Stimulated activated effector memory CD8-positive, alpha-beta T cell treated with anti-CD3 and anti-CD28 coated beads, Interleukin-12 subunit alpha, Interleukin-12 subunit beta, amount 100 ng/mL, for 72 hours (primary cell): ENCODE results near the gene POLD1.
A peak's percentile ranks its signal among the peaks of the same experiment; 100 is the strongest.
"Not testable (repeated sequence)": the region's sequence is repeated elsewhere in the genome, so short reads cannot be mapped to it uniquely, and the experiment has no call there.

Experiments used
- ATAC-seq: fragments of 150-1000 bp; cut with Tn5 transposase; 2 replicates; pipeline ENCODE4 v1.10.0; 2021
- DNase-seq, 2 donors: peaks; one replicate each; pipeline ENCODE4 v3.0.0; 2021 to 2022; ENCODE audit warnings: low spot score in 2 of 2
- H3K27ac Mint-ChIP-seq: one replicate; pipeline ENCODE4 v1.8.0; 2022; ENCODE audit warnings: mild to moderate bottlenecking, mixed read lengths
- H3K36me3 Mint-ChIP-seq: one replicate; pipeline ENCODE4 v1.8.0; 2022; ENCODE audit warnings: mild to moderate bottlenecking, mixed read lengths
- H3K4me1 Mint-ChIP-seq: one replicate; pipeline ENCODE4 v1.8.0; 2022; ENCODE audit warnings: mixed read lengths
- H3K4me3 Mint-ChIP-seq: one replicate; pipeline ENCODE4 v1.8.0; 2022; ENCODE audit warnings: mild to moderate bottlenecking, mixed read lengths
- H3K9me3 Mint-ChIP-seq: one replicate; pipeline ENCODE4 v1.8.0; 2022; ENCODE audit warnings: mixed read lengths

POLD1 gene

DNA sequence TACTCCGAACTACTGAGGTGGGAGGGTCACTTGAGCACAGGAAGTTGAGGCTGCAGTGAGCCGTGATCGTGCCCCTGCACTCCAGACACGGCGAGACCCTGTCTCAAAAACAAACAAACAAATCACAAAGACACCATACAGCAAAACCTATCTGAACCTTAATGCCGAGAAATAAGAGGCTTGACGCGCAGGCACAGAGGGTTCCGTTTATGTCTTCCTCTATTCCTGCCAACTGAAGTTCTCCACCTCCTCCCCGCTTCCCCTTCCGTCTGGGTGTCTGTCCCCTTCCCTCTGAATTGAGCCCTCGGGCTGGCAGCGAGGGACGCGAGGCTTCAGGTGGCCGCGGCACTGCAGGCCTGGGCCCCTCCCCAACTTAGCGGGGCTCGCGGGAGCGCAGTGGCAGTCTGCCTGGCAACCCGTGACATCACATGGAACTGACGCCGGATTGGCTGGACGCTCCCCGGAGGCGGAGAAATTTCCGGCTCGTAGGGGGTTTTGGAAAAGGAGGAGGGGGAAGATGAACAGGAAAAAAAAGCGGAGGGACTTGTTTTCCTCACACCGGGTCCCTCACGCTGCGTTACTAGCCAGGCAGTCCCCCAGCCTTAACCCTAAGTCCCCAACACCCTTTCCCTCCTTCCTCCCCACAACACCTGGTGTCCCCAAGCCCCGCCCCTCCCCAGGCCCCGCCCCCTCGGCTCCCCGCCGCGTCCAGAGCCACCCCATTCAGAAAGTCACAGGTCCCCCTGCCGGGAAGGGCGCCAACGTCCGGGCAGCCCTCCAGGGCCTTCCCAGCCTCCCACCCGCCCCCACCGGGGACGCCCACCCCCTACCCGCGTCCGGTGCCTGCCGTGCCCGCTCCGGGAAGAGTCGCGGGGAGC is 47.4 kb downstream of the POLD1 start:
- peaks cover 22% of the 10 kb centered on the region for H3K4me1 Mint-ChIP-seq
- ATAC-seq, result peak; percentile 91
- H3K27ac Mint-ChIP-seq, result peak overlapping the region; percentile 92

DNA sequence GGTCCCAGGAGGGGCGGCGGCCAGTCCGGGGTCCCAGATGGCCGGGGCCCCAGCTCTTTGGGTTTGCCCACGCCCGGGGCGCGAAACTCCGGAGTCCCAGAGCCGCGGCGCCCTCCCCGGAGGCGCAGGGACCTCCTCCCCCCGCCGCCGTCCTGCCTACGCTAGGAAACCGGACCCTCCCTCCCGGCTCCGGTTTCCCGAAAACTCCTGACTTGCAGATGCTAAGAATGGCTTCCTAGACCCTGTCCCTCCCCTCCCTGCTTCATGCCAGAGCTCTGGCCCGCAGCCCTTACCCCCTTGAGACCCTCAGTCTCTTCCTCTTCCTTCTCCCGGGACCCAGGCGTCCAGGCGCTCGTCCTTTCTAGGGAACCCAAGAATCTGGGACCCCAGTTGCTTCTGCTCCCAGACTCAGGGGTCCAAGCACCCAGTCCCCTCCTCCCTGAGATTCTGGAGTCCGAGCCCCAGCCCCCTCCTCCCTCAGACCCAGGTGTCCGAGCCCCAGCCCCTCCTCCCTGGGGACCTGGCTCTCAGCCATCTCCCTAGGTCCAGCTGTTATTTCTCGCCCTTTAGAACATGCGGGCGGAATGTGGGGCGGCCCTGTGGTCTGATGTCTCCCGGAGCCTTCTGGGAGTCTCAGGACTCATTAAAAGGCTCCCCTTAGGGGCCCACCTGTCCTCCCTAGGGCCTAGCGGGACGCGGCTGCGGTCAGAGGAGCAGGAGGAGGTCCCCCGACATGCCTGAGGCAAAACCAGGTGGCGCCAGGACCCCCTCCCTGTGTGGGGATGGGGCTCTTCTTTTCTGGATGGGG is 48.3 kb downstream of the POLD1 start, which contains the start of gene MYBPC2:
MYBPC2 (plus strand) TSS at position 672 of the 808 bp plus-strand sequence; CDS start at position 734, 62 bp downstream.
- peak within 1 kb of the TSS; percentile 92 for H3K27ac Mint-ChIP-seq
- H3K4me1 Mint-ChIP-seq, result peaks cover 22% of the 10 kb centered on the region
- DNase-seq, result no peak
- H3K36me3 Mint-ChIP-seq, result peaks cover 4% of the 10 kb centered on the region
- H3K9me3 Mint-ChIP-seq, result no peaks in the 10 kb centered on the region
- H3K4me3 Mint-ChIP-seq, result peak within 1 kb of the TSS; percentile 90
- no peak for ATAC-seq

More for the DNA sequence above, 47.4 kb downstream of the POLD1 start:
- H3K4me3 Mint-ChIP-seq, result peak overlapping the region; percentile 90
- peak; percentile 95 to 98 for DNase-seq
- no peaks in the 10 kb centered on the region for H3K9me3 Mint-ChIP-seq
- H3K36me3 Mint-ChIP-seq, result peaks cover 4% of the 10 kb centered on the region

DNA sequence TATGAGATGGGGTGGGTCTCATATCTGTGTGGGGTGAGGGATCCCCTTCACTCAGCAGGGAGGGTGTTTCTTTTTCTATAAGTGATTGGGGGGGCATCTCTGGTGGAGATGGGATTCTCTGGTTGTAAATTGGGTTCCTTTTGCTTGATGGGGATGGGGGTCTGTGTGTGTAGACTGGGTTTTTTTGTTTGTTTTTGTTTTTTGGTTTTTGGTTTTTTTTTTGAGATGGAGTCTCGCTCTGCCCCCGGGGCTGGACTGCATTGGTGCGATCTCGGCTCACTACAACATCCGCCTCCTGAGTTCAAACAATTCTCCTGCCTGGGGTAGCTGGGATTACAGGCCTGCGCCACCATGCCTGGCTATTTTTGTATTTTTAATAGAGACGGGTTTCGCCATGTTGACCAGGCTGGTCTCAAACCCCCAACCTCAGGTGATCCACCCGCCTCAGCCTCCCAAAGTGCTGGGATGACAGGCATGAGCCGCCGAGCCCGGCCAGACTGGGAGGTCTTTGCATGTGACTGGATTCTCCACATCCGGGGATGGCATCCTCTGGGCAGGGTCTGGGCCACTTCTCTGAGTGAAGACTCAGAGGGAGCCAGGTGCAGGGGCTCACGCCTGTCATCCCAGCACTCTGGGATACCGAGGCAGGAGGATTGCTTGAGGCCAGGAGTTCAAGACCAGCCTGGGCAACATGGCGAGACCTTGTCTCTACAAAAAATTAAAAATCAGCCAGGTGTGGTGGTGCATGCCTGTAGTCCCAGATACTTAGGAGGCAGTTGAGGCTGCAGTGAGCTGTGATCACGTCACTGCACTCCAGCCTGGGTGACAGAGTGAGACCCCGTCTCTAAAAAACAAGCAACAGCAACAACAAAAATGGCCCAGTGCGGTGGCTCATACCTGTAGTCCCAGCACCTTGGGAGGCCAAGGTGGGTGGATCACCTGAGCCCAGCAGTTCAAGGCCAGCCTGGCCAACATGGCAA is 49.3 kb downstream of the POLD1 start:
- H3K27ac Mint-ChIP-seq, result peak overlapping the region; percentile 92
- peaks cover 22% of the 10 kb centered on the region for H3K4me1 Mint-ChIP-seq
- H3K36me3 Mint-ChIP-seq, result peaks cover 4% of the 10 kb centered on the region
- no peak for DNase-seq
- no peaks in the 10 kb centered on the region for H3K9me3 Mint-ChIP-seq
- ATAC-seq, result no peak
- peak overlapping the region; percentile 90 for H3K4me3 Mint-ChIP-seq

DNA sequence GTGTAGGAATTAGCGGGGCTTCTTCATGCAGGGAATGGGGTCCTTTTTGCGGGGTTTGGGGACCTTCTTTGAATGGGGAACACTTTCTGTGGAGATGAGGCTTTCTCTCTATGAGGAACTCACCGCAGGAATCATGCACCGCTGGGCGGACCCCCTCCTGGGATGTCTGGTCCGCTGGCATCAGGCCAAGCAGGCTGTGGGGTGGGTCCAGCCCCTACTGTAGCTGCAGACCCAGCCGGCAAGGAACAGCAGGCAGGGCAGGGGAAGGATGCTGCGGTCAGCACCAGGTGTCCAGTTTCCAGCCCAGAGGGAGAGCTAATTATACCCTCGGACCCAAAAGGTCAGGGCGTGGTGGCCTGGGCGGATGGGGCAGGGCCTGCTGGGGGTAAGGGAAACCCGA is 50.4 kb downstream of the POLD1 start:
- ATAC-seq, result no peak
- no peak overlapping the region for H3K27ac Mint-ChIP-seq

DNA sequence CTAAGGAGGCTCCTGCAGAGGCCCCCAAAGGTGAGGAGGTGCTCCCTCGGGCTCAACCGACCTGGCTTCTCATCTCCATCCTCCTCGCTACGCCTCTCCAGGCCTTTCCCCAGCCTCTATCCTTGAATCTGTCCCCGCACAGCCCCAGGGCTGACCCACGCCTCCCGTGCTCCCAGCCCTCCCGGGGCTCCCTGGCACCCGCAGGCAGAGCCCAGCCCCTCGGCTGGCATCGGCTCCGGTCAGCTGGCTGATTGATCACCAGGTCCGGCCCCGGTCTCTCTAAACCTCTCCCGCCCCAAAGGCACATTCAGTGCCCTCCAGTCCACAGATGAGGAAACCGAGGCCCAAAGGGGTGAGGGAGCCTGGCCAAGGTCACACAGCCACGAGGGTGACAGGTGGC is 51.1 kb downstream of the POLD1 start:
- DNase-seq, result no peak
- H3K27ac Mint-ChIP-seq, result no peak overlapping the region
- H3K9me3 Mint-ChIP-seq, result no peaks in the 10 kb centered on the region
- ATAC-seq, result no peak
- no peak overlapping the region for H3K4me3 Mint-ChIP-seq
- H3K36me3 Mint-ChIP-seq, result peaks cover 4% of the 10 kb centered on the region
- peaks cover 28% of the 10 kb centered on the region for H3K4me1 Mint-ChIP-seq

More for the DNA sequence above, 50.4 kb downstream of the POLD1 start:
- Mint-ChIP-seq H3K9me3 (no peaks in the 10 kb centered on the region), H3K4me1 (peaks cover 23% of the 10 kb centered on the region), H3K36me3 (peaks cover 4% of the 10 kb centered on the region), H3K4me3 (no peak overlapping the region)
- DNase-seq, result no peak

DNA sequence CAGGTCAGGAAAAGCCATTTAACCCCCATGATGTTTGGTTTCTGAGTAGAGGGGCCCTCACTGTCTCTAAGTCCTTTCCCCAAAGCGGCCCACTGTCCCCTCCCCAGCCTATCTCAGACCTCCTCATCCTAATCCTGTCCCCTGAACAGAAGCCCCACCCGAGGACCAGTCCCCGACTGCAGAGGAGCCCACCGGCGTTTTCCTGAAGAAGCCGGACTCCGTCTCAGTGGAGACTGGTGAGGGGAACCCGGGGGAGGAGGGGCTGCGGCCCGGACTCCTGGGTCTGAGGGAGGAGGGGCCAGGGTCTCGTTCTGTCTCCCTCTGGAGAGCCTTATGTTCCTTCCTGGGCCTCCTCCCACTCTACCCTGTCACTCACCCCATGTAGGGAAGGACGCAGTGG is 51.5 kb downstream of the POLD1 start:
- Mint-ChIP-seq H3K9me3 (no peaks in the 10 kb centered on the region), H3K4me3 (no peak overlapping the region), H3K36me3 (peaks cover 4% of the 10 kb centered on the region), H3K27ac (peak overlapping the region; percentile 42), H3K4me1 (peaks cover 26% of the 10 kb centered on the region)
- DNase-seq (no peak), ATAC-seq (no peak)

DNA sequence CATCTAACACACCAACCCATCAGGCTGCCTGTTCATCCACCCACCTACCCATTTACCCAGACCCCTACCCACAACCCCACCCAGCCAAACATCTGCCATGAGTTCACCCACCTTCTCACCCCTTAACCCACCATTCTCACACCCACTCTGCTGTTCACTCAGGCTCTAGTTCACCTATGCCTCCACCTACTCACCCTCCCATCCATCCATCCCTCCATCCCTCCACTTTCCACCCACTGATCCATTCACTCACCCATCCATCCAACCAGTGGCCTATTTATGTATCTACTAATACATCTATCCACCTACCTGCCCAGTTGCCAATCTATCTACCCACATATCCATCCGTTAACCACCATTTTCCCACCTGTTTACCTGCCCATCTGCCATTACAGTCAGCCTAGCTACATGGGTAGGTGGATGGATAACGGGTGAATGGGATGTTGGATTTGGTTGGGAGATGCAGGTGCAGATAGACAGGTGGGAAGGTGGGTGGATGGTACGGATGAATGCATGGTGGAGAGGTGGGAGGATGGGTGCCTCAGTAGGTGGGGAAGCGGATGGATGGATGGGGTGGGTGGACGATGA is 53.8 kb downstream of the POLD1 start:
- no peaks in the 10 kb centered on the region for H3K9me3 Mint-ChIP-seq
- peaks cover 7% of the 10 kb centered on the region for H3K4me1 Mint-ChIP-seq
- H3K36me3 Mint-ChIP-seq, result peaks cover 3% of the 10 kb centered on the region
- no peak overlapping the region for H3K4me3 Mint-ChIP-seq
- no peak for DNase-seq
- ATAC-seq, result no peak
- H3K27ac Mint-ChIP-seq, result no peak overlapping the region

DNA sequence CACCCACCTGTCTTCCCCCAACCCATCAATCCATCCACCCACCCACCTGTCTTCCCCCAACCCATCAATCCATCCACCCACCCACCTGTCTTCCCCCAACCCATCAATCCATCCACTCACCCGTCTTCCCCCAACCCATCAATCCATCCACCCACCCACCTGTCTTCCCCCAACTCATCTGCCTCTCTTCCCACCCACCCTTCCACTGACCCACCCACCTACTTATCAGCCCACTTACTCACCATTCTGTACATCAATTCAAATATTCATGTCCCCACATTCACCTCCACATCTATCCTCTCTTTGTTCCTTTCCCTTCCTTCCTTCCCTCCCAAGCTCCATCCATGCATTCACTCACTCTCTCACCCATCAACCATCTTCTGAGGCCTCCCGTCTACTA is 55.0 kb downstream of the POLD1 start:
- not testable (repeated sequence) for H3K4me1 Mint-ChIP-seq, H3K27ac Mint-ChIP-seq, H3K4me3 Mint-ChIP-seq, ATAC-seq, DNase-seq, H3K9me3 Mint-ChIP-seq, H3K36me3 Mint-ChIP-seq

DNA sequence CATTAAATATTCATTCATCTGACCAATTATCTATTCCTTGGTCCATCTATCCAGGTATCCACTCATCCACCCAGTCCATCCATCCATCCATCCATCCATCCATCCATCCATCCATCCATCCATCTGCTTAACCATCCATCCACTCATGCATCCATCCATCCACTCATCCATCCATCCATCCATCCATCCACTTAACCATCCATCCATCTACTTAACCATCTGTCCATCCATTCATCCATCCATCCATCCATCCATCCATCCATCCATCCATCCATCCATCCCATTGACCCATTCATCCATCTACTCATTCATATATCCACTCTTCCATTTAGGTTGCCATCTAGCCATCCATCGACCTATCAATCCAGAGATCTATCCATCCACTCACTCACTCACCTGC is 59.9 kb downstream of the POLD1 start:
- Mint-ChIP-seq H3K4me3 (no peak overlapping the region), H3K27ac (no peak overlapping the region), H3K9me3 (no peaks in the 10 kb centered on the region), H3K36me3 (no peaks in the 10 kb centered on the region), H3K4me1 (peaks cover 5% of the 10 kb centered on the region)
- DNase-seq (no peak), ATAC-seq (no peak)

DNA sequence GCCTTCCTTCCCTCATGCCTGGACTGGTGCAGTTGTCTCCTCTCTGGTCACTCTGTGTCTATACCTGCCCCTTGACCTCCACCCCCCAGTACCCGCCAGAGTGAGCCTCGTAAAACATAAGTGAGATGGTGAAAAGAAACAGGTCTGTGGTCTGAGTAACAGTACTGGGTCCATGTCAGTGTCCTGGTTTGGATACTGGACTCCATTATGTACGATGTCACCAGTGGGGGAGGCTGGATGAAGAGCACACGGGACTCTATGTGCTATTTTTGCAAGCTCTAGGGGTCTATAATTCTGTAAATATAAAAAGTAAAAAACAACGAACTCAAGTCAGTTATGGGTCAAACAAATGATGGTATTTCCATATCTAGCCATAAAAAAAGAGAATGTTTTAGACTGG is 62.9 kb downstream of the POLD1 start:
- DNase-seq, result no peak
- no peak for ATAC-seq
- H3K27ac Mint-ChIP-seq, result no peak overlapping the region
- H3K36me3 Mint-ChIP-seq, result no peaks in the 10 kb centered on the region
- no peaks in the 10 kb centered on the region for H3K9me3 Mint-ChIP-seq
- H3K4me3 Mint-ChIP-seq, result no peak overlapping the region
- no peaks in the 10 kb centered on the region for H3K4me1 Mint-ChIP-seq

DNA sequence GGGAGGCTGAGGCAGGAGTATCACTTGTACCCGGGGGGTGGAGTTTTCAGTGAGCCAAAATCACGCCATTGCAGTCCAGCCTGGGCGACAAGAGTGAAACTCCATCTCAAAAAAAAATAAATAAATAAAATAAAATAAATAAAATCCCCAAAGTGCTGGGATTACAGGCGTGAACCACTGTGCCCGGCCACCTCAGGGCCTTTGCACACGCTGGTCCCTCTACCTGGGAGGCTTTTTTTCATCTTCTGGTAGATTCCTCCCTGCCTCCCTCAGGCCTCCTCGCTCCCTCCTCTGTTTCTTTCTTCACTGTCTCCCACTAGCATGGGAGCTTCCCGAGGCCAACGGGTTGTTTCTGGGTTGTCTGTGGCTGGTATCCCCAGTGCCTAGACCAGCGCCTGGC is 63.6 kb downstream of the POLD1 start:
- H3K4me3 Mint-ChIP-seq, result no peak overlapping the region
- no peaks in the 10 kb centered on the region for H3K9me3 Mint-ChIP-seq
- no peak overlapping the region for H3K27ac Mint-ChIP-seq
- no peaks in the 10 kb centered on the region for H3K4me1 Mint-ChIP-seq
- no peaks in the 10 kb centered on the region for H3K36me3 Mint-ChIP-seq
- DNase-seq, result no peak
- no peak for ATAC-seq

DNA sequence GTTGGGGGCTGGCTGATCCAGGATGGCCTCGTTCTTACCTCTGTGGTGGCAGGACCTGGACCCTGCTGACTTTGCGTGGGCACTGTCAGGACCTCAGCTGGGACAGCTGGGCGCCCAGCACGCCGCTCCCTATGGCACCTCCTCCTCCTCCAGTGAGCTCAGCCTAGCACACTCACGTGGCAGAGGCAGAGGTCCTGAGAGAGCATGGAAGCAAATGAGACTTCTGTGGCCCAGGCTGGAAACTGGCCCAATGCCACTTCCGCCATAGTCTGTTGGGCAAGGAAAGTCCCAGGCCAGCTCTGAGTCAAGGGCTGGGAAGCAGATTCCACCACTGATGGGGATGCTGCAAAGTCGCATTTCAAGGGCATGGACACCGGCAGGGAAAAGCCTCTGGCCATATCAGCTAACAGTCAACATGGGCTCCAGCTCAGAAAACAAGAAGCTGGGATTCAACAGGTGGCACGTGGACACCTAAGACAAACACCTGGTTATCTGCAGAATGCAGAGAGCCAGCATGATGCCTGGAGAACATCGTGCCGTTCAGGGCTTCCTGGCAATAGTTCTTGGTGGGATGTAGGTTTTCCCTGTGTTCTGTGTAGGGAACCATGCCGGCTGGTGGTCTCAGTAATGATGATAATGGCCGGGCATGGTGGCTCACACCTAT is 65.2 kb downstream of the POLD1 start:
- no peaks in the 10 kb centered on the region for H3K4me1 Mint-ChIP-seq
- no peak overlapping the region for H3K4me3 Mint-ChIP-seq
- no peak overlapping the region for H3K27ac Mint-ChIP-seq
- ATAC-seq, result no peak
- H3K9me3 Mint-ChIP-seq, result no peaks in the 10 kb centered on the region
- no peaks in the 10 kb centered on the region for H3K36me3 Mint-ChIP-seq
- no peak for DNase-seq

DNA sequence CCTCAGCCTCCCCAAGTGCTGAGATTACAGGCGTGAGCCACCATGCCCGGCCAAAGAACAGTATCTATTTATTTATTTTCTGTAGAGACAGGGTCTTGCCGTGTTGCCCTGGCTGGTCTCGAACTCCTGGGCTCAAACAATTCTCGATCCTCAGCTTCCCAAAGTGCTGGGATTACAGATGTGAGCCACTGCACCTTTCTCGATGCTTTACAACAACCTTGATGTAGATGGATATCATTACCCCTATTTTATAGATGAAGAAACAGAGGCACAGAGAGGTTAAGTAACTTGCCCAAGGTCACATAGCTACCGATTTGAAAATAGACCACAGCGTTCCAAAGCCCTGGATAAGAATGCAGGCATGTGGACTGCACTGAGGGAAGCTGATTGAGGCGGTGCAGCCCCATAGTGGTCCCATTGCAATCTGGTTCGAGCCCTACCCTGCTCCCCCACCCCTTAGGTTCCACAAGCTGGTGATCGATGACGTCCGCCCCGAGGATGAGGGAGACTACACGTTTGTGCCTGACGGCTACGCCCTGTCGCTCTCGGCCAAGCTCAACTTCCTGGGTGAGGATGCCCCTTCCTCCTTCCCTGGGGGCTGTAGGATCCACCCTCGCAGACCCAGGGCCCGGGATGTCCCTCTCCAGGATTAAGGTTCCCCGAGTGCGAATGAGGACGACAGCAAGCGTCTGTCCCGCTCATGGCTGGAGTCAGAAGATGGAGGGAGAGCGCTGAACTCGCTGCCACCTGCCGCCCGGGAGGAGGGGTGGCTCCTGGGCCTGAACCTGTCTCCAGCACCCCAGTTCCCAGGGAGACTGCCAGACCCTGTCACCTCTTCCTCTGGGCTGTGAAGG is 66.4 kb downstream of the POLD1 start:
- ATAC-seq (no peak), DNase-seq (no peak)
- H3K9me3 Mint-ChIP-seq, result no peaks in the 10 kb centered on the region
- H3K27ac Mint-ChIP-seq, result no peak overlapping the region
- H3K4me1 Mint-ChIP-seq, result no peaks in the 10 kb centered on the region
- no peak overlapping the region for H3K4me3 Mint-ChIP-seq
- no peaks in the 10 kb centered on the region for H3K36me3 Mint-ChIP-seq
